CD4-positive, alpha-beta T cell treated with Interleukin-12 subunit alpha and Interleukin-12 subunit beta, for 1 hour (primary cell): ENCODE data around the gene AFAP1L1.

ENCODE experiments used
- DNase-seq: peaks from one replicate; pipeline ENCODE4 v3.0.0-alpha.2; 2020

The AFAP1L1 gene

DNA sequence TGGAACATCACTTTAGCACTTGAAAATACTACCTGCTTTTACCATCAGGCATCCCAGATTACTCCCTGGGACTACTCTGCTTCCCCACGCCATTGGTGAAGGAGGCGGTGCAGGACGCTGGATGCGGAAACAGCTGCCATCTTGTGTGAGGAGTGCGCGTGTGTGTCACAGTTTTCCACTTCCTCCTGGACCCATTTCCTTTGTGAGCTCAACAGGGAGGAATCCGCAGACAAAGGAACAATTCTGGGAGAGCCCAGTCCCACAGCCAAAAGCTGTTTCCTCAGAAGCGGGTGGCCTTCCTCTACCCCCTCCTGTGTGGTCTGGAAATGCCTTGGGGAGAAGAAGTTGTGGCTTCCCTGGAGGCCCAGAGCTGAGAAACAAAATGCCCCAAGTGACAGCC, 16.8 kb downstream of the AFAP1L1 start:
- no peak for DNase-seq

DNA sequence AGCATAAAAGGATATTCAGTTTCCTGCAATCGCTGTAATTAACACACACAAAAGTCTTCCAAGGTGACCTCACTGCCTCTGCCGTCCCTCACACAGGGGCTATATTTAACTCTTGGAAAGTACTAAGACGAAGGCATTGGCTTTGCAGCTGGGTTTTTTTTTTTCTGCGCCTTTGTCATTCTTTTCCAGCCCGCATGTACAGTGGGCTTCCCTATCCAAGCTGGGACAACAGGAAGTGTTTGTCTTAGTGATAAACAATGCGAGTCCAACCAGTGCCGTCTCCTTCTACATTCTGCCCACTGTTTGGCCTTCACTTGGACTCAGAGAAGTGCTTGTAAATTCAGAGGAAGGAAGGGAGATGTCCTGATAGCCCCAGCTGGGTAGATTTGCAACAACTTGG, 17.6 kb downstream of the AFAP1L1 start:
- no peak for DNase-seq

DNA sequence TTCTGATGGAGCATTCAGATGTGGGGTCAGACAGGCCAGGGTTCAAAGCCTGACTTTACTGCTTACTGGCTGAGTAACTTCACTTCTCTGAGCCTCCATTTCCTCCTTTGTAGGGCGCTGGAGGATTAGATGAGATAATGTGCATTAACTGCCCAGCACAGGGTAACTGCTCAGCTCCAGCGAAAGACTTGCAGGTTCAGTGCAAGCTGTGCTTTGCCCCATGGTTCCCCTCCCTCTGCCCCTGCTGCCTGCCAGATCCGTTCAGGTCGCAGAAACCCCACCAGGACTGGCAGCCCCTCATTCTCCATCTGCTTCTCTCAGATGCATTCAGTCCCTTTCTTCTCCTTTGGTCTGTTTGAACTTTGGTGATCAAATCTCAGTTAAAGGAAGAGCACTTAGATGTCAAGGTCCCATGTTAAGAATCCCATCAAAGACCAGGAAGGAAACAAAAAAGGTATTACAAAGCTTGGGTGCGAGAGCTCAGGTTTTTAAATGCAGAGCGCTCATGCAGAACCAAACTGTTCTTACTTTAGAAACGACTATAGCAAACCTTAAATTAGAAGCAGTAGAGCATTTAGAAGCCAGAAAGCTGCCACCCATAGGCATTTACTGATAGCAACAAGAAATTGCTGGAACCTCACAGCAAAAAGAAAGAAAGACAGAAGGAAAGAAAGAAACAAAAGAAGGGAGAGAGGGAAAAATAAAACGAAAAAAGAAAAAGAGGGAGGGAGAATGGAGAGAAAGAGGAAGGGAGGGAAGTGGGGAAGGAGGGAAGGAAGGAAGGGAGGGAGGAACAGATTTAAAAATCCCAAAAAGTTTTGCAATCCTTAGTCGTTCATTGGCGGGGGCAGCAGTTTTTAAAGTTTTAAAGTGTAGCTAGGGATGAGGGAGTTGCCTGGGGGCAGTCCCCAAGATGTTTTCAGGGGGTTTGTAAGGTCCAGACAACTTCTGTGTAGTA, 23.5 kb downstream of the AFAP1L1 start:
- no peak for DNase-seq

DNA sequence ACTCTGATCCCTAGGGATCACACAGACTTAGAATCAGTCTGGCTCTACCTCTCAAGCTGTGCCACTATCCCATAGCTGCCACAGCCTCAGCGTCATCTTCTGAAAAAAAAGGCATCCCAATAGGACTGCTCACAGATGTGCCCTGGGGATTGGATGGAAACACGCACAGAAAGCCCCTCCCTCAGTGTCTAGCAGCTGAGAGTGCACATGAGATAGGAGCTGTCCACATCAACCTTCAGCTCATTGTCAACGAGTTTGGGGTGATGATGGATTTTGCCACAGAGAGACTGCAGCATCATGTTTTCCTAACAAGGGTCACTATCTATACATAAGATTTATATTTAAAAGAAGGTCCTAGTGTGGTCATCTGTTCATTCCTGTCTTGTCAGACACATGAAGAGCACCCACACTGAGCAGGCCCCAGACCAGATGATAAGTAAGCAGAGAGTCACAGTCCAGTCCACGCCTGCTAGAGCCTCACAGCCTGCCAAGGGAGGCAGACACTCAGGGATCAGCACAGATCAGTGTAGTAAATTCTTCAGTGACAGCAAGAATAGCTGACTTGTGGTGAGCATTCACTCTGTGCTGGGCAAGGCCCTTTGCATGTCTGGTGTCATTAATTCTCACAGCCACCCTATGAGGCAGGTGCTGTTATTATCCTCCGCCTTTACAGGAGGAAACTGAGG, 25.8 kb downstream of the AFAP1L1 start:
- DNase-seq = no peak

DNA sequence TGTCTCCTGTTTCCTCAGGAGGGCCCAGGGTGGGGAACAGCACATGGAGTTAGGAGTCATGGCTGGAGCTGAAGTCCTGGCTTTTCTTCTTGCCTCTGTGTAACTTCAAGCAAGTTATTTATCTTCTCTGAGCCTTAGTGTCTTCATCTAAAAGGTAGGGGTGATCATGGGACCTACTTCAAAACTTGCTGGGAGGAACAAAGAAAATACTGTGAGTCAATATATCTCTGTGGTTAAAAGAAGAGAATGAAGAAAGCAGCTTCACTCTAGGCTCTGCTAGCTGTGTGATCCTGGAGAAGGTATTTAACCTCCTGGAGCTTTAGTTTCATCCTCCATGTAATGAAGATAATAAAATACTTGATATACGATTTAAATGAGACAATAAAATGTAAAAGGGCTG, 26.5 kb downstream of the AFAP1L1 start:
- no peak for DNase-seq

DNA sequence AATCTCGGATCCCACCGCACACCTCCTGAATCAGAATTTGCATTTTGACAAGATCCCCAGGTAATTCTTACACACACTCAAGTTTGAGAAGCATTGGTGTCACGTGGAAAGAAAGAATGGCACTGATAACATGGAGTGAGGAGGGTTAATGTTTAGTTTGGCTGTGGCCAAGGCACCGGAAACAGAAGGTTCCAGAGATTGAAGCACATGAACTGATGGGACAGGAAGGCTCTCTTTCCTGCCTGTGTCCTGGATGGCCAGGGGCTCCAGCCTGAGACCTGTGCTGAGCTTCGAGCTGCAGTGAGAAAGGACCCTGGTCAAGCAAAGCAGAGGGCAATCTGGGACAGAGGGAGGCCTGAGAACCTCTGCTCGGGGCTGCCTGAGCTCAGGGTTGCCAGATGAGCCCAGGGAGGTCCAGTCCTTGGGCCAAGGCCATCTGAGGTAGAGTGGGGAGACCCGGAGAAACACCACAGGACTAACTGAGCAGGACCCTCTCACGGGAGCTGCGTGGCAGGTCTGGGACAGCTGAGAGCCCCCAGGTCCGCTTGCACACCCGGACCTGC, 27.3 kb downstream of the AFAP1L1 start:
- DNase-seq = no peak

DNA sequence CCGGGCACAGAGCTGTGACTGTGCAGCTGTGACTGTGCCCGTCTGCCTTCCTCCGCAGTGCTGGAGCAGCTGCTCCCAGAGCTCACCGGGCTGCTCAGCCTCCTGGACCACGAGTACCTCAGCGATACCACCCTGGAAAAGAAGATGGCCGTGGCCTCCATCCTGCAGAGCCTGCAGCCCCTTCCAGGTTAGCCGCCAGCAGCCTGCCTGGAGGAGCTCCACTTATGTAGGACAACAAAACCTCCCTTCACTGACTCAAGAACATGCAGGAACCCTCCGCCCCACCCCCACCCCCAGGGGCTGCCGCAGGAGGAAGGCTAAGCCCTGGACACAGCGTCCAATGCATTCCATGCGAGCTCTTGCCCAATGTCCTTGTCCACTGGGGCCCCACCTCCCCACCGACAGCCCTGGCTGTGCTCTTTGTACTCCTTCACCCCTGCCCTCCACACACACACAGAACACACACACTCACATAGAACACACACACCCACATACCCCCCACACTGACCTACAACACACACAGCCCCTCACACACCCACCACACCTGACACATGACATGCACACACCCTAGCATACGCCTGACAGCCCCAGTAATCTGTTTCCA, 27.9 kb downstream of the AFAP1L1 start:
- no peak for DNase-seq

DNA sequence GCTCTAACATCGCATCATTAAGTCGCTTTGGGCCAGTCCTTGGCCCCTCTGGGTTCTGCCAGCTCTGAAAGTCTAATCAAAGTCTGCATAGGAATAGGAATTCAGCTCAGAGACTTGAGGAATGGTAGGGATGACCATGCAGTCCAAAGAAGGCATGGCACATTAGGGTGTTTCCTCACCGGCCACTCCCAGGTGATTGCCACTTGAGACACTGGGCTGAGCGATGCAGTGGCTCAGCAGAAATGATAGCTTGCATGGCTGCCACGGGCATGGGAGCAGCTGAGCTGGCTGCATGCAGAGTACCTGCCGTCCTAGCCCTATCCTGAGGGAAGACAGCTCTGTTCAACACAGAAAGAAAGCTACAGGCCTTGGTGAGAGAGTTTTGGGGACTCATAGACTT, 28.8 kb downstream of the AFAP1L1 start:
- no peak for DNase-seq

DNA sequence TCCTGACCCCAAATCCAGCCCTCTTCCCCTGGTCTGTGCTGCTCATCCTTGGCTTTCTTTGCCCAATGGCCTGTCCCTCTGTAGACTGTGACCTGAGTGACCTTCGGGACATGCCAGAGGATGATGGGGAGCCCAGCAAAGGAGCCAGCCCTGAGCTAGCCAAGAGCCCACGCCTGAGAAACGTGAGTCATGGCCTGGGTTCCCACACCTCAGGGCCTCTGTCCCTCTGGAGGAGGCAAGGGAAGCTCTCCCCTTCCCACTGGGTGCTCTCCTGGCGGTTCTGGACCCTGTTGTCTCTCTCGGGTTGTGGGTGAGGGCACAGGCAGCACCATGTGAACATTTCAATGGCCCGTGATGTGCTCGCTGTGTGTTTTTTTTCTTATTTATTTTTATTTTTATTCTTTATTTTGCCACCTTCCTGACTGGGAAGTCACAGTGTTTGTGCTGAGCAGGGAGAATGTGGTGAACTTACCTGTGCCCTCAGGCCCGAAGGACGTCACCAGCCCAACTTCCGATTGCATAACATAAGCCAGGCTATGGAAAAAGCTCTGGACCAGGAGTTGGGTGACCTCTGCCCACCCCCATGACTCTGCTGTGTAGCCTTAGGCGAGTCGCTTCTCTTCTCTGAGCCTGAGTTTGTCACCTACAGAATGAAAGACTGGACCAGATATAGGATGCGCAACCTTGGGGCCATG, 29.5 kb downstream of the AFAP1L1 start:
- DNase-seq = no peak

DNA sequence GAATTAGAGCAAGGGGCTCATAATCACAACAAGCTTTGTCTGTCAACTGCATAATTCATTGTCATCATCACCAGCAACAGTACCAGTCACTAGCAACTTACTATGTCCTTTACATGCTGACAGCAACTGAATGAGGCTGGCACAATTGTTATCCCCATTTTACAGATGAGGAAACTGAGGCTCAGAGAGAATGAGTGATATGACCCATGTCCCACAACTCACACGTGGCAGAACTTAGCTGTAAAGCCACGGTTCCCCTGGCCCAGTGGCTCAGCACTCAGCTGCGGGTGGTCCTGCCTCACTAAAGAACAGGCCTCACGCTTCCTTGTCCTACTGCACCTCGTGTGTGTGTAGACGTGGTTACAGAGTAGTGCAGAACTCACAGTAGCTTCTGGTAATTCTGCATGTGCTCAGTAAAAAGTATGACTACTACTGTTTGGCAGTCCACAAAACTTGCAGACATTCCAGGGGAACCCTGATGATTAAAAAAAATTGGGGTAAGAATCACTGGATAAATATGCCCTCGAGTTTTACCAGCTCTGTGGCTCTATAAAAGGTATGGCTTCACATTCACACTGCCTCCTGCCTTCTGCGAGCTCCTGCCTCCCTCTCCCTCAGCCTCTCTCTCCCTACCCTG, 30.2 kb downstream of the AFAP1L1 start:
- DNase-seq = no peak

DNA sequence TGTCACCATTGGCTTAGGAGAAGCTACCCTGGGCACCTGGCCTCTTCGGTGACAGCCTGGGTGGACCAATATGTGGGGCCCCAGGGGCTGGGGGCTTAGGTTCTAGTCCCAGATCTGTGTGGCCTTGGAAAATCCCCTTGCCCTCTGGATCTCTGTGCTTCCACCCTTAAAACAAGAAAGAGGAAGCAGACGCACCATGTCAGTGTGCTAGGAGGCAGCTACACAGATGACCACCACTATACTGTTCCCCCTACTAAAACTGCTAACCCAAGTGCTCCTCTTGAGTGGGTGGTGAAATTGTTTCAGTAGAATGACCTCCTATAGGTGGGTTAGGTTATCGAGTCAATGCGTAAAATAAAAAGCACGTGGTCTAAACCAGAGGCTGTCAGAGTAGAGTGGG, 31.0 kb downstream of the AFAP1L1 start:
- DNase-seq = no peak

DNA sequence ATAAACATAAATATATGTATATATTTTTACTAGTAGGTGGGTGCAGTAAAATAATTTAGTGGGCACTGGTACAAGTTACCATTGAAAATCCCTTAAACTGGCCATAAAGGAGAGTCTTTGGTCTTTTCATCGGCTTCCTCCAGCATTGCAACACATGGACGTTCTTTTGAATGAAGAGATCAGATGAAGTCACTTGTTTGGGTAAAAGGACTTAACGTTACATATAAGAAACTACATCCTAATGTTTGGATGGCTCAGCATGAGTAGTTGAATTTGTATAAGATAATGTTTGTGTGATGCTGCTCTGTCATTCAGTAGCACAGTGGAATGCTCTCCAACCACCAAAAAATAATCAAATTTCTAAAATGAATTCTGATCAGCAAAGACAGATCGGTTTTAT, 31.6 kb downstream of the AFAP1L1 start:
- no peak for DNase-seq

DNA sequence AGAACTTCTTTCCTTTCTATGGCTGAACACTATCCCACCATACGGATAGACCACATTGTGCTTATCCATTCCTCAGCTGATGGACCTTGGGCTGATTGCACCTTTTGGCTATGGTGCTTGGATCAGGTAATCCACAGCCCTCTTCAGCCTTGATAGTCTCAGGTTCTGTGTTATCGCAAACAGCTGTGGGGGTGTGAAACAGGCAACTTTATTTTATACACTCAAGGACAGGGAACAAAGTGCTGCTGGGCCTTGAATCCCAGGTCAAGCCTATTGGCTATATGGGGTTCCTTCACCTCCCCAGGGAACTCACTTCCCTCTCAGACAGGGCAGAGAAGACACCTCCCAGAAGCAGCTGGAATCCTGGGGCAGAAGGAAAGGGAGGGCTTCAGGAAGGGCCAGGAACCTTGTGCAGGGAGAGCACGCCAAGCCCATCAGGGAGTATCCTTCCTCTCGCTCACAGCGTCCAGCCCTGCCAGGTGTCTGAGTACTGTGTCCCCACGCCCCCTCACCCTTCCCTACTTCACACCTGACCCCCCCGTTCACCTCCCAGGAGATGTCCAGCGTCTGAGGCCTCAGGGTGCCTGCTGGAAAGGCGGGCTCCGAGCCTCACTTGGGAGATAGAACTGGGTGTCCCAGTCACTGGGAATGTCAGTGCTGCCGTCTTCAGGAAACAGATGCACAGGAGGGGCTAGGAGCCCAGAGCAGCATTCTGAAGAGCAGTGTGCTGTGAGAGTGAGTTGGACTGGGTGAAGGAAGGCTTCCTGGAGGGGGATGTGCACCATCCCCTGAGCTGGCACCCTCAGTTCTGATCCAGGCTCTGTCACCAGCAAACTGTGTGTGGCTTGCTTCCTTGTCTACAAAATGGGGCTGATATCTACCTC, 32.8 kb downstream of the AFAP1L1 start:
- DNase-seq = no peak

DNA sequence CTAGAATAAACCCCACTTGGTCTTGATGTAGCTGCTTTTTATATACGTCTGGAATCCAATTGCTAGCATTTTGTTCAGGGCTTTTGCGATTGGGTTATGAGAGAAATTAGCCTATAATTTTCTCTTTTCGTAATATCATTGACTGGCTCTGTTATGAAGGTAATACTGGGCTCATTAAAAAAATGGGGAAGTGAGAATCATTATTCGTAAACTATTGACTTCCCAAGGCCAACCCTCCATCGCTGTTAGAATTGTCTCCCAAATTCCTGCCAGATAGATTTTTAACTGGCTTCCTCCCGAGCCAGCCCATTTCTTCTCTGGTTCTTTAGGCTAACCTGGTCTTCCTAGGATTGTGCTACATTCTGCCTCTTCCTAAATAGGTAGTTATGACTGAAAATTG, 37.7 kb downstream of the AFAP1L1 start:
- no peak for DNase-seq

DNA sequence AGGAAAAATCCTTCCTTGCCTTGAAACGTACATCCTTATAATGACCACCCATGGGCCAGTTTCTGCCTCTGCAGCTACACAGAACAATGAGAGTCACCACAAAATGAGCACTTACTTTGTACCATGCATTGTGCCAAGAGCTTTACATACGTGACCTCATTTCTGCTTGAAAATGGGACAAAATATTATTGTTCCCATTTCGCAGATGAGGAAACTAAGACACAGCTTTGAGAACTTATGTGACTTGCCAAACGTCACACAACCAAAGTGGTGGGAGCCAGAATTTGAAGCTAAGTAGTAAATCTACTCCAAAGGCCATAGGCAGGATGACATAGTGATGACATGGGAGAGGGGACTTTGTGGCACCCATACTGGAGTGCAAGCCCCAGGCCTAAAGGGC, 38.8 kb downstream of the AFAP1L1 start:
- DNase-seq = no peak

DNA sequence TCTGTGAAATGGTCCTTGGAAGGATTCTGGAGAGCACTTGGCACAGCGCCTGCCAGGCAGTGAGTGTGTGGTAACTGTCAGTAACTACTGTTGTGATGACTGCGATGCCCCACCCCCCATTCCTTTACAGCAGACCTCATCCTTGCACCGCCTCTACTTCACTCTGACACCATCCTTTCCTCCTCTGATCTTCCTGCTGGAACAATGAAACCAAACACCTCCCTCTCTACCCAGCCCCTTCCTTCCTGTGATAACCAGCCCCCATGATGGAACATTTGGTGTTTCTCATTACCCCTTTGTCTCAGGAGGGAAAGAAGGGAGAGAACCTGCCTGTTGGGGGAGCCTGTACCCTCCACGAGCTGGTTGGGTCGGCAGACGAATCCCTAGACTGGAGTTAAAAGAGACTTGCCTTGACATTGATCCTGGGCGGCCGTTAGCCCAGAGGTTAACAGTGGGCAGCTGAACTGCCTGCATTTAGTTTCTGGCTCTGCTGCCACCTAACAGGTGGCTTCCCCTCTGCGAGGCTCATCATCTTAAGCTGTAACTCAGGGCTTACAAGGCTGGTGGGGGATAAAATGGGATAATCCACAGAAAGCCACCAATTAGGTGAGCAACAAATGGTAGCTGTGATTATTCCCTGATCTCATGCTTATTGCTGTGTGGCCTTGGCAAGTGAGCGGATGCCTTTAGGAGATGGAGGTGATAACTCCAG, 39.4 kb downstream of the AFAP1L1 start:
- no peak for DNase-seq

DNA sequence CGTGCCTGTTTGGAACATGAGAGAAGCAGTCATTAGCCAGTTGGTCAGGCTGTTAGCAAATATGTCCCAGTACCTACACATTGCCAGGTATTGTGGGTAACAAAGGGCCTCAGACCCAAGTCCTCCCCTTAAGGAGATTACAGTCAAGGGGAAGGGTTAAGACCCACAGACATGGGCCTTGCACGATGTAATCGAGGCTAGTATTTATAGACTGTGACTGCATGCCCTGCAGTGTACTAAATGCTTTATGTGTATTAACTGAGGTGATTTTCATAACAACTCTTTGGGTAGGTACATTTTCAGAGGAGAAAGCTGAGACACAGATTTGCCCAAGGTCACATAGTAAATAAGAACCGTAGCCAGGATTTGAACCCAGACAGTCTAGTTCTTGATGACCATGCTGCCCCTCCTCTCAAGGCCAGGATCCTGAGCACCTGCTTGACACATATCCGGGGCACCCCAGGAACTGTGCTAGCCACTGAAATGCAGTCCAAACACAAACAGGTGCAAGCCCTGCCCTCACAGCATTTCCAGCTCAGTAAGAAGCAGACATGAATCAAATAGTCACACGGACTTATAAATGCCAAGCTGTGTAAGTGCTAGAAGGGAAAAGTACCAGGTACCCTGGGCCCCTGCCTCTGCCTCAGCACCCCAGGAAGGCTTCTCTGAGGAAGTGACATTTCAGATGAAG, 41.6 kb downstream of the AFAP1L1 start:
- DNase-seq = no peak

DNA sequence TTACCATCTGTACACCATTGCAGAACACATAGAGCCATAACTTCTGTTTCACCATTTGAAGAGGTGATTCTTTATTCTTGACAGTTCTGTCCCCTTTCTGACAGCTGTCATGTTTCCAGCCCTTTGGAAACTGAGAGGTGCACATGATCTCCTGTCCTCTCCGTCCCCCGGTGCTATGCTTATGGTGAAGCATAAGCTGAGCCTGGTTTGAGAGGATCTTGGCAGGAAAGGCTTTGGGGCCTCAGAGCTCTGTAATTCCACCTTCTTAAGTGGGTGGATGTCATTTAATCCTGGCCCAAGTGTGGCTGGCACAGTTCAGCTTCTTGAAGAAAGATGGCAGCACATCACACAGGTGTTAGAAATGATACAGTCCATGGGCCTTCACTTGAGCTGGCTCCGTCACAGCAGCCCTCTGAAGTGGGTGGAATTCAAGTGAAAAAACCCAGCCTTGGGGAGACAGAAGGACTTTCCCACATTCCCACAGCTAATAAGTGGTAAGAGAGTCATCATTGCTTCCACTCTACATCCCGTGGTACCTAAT, 43.0 kb downstream of the AFAP1L1 start:
- no peak for DNase-seq

DNA sequence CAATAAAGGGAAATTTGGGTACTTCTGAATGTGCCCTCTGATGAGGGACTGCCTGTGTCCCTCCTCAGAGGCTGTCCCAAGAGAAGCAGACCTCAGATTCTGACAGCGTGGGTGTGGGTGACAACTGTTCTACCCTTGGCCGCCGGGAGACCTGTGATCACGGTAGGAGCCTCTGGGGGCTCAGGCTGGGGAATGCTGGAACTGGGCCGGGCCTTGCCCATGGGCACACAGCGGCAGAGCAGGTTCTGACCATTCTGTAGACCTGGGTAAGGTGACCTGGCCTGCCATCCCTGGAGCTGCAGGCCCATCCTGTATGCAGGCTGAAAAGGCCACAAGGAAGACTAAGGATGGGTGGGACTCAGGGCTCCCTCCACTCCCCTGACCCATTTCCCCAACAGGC, 44.1 kb downstream of the AFAP1L1 start:
- no peak for DNase-seq
